Raji (cell line): ENCODE measurements around the gene IL10RA.
A peak's percentile ranks its signal among the peaks of the same experiment; 100 is the strongest.

Source experiments
- POLR2A ChIP-seq: IDR thresholded peaks from 2 replicates; pipeline ENCODE4 v1.6.1; 2011; ENCODE audit warnings: low read depth, low read length, control low read depth; ENCODE audit not compliant: insufficient read depth

The IL10RA gene

DNA sequence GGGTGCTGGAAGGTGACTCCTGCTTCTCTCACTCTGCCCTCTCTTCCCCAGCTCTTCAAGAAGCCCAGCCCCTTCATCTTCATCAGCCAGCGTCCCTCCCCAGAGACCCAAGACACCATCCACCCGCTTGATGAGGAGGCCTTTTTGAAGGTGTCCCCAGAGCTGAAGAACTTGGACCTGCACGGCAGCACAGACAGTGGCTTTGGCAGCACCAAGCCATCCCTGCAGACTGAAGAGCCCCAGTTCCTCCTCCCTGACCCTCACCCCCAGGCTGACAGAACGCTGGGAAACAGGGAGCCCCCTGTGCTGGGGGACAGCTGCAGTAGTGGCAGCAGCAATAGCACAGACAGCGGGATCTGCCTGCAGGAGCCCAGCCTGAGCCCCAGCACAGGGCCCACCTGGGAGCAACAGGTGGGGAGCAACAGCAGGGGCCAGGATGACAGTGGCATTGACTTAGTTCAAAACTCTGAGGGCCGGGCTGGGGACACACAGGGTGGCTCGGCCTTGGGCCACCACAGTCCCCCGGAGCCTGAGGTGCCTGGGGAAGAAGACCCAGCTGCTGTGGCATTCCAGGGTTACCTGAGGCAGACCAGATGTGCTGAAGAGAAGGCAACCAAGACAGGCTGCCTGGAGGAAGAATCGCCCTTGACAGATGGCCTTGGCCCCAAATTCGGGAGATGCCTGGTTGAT lies 12.6 kb downstream of the IL10RA start:
- TF ChIP-seq POLR2A, result no peak

DNA sequence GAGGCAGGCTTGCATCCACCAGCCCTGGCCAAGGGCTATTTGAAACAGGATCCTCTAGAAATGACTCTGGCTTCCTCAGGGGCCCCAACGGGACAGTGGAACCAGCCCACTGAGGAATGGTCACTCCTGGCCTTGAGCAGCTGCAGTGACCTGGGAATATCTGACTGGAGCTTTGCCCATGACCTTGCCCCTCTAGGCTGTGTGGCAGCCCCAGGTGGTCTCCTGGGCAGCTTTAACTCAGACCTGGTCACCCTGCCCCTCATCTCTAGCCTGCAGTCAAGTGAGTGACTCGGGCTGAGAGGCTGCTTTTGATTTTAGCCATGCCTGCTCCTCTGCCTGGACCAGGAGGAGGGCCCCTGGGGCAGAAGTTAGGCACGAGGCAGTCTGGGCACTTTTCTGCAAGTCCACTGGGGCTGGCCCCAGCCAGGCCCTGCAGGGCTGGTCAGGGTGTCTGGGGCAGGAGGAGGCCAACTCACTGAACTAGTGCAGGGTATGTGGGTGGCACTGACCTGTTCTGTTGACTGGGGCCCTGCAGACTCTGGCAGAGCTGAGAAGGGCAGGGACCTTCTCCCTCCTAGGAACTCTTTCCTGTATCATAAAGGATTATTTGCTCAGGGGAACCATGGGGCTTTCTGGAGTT lies 13.3 kb downstream of the IL10RA start:
- TF ChIP-seq POLR2A, result no peak

DNA sequence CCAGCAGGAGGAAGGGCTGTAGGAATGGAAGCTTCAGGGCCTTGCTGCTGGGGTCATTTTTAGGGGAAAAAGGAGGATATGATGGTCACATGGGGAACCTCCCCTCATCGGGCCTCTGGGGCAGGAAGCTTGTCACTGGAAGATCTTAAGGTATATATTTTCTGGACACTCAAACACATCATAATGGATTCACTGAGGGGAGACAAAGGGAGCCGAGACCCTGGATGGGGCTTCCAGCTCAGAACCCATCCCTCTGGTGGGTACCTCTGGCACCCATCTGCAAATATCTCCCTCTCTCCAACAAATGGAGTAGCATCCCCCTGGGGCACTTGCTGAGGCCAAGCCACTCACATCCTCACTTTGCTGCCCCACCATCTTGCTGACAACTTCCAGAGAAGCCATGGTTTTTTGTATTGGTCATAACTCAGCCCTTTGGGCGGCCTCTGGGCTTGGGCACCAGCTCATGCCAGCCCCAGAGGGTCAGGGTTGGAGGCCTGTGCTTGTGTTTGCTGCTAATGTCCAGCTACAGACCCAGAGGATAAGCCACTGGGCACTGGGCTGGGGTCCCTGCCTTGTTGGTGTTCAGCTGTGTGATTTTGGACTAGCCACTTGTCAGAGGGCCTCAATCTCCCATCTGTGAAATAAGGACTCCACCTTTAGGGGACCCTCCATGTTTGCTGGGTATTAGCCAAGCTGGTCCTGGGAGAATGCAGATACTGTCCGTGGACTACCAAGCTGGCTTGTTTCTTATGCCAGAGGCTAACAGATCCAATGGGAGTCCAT lies 14.1 kb downstream of the IL10RA start:
- no peak for TF ChIP-seq POLR2A

DNA sequence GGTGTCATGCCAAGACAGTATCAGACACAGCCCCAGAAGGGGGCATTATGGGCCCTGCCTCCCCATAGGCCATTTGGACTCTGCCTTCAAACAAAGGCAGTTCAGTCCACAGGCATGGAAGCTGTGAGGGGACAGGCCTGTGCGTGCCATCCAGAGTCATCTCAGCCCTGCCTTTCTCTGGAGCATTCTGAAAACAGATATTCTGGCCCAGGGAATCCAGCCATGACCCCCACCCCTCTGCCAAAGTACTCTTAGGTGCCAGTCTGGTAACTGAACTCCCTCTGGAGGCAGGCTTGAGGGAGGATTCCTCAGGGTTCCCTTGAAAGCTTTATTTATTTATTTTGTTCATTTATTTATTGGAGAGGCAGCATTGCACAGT lies 14.6 kb downstream of the IL10RA start:
- TF ChIP-seq POLR2A, result no peak

DNA sequence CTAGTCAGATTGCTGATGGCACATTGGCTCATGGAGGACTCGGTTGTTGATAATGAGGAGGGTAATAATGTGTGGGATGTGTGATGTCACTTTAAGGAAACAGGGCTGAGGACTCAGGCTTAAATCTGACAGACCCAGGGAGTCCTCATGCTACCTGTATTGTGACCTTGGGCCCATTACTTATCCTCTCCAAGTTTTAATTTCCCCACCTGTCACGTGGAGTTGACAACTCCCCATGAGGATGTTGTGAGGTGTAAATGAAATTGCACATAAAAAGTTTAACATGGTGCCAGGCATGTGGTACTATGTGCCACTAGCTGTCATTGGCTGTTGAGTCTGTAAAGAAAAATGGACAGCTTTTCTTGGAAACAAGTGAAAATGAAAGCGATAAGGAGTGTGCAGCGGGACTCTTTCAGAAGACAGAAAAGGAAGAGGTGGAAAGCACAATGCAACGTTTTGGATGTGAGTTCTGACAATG lies 15.3 kb downstream of the IL10RA start:
- no peak for TF ChIP-seq POLR2A

DNA sequence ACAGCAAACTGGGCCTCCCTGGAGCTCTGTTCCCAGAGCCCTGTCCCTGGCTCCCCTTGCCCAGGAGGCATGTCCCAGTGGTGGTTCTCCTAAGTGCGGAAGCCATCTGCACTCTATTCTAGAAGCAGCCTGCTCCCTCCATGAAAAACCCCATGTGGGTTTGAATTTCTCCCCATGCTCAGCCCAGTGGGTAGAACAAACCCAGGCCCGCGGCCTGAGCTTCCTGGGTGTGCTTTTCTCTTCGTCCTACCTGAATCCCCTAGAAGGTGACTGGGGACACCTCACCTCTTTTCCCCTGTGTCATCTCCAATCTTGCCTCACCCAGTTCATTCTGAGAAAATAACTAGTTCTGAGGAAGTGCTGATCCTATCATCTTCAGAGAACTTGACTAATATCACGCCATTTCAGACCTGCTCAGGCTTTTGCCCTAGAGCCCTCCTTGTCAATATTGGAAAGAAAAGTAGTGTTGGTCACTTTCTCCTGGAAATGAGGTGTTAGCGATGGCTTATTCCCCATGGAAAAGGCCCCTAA lies 15.9 kb downstream of the IL10RA start:
- no peak for TF ChIP-seq POLR2A

DNA sequence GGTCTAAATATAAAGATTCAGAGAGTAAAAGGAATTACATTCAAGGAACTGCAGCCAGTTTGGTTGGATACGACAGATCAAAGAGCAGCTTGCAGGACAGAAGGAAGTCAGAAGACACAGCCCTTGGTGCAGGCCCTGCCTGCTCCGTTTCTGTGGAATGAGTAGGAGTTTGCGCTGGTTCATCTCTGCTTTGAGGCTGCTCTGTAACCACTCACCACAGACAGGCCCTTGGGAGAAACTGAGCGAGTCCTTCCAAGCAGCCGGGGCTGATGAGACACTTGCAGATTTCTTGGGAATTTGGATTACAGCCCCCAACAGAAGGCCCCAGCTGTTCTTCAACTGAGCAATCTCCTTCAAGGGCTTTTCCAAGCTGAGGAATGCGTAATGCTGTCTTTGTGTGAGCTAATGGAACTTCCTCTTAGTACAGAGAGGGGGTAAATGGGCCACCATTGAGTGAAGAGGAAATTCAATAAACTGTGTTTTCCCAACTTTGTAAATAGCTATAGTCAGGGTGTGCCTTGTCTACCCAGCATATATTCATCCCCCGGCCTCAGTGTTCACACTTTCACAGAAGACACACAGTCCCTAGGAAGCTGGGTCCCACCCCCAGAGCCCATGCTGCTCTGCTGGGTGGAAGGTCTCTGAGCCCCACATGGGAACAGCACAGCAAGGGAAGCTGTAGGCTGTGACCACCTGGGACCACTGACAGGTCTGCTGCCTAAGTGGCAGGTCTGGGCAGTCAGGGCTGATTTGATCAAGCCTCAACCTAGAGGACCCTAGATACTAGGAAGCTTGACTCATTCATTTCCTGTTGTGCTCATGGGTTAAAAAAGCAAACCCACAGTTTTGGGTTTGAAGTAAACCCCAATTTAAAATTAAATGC lies 16.6 kb downstream of the IL10RA start:
- TF ChIP-seq POLR2A, result 0 out of 2 replicates have a peak, but pooled peaks have one; percentile 12

DNA sequence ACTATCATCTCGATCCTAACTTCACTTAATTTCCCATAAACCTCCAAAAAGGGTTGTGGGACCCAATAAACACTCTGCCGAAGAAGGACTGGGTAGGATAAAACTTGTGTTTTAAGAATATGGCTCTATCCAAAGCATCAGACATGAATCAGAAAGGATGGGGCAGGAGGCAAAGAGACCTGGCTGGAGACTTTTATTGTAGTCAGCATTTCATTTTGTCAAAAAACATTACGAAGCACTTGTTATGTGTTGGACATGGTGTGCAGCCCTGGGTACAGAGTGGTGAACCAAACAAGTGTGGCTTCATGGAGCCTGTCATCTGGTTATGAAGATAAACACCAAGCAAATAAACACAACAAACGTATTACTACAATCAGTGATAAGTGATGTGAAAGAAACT lies 17.3 kb downstream of the IL10RA start:
- TF ChIP-seq POLR2A, result no peak

DNA sequence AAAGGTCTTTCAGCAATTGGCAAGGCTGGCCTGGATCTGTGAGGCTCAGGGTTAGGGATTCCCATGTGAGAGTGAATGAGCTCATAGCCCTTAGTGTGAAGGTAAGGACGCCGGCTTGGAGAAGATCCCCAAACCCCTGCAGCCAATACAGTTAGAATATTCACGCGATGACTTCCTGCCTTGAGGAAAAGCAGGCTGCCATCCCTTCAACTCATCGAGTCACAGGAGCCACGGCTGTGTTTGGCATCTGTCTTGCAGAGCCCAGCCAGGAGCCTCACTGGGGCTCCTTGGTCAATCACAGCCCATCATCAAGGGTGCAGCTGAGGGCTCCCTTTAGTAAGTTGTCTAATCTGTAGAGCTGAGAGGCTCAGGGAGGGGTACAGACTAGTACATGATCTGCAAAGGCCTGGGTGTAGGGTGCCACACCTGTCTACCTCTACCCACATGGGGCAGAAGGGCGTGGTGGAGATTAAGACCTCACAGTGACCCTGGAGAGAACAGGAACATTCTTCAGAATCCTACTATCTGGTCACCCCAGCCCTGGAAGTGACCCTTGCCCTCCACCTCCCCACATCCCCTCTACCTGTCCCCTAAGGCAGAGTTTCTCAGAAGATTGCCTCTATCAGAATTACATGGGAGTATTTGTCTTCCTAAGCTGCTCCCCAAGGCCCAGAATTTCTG lies 18.5 kb downstream of the IL10RA start:
- TF ChIP-seq POLR2A, result no peak

DNA sequence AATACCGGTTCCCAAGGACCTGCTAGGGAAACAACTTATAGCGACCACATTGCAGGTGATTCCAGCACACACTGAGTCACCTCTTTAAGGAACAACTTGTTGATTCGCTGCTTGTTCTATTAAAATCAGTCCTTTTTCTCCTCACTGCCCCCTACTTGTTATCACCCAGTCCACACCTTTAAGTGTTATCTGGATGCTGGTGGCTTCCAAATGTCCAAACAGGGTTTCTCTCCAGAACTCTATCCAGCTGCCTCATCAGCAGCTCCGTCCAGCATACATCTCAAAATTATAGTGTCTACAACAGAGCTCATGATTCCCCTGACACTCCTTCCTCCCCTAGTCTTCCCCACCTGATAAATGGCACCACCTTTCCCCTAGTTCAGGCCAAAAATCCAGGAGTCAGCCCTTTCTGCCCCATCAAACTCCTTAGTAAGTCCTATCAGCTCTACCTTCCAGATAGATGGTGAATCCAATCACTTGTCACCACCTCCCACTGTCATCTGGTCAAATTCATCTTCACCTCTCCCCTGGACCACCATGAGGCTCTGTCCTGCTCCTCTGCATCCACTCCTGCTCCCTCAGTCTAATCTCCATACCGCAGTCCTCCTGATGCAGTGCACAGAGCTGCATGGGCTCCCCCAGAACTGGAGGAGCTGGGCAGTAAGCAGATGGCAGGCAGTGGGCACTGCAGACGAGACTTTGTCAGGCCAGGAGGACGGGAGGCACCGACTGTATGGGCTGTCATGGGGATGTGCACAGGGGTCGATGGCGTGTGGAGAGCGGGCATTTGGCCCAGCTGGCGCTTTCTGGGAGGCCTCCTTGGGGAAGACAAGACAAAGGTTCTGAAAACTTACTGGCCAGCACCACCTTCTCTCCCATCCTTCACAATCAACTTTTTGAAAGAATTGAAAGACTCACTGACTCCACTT lies 19.3 kb downstream of the IL10RA start:
- no peak for TF ChIP-seq POLR2A

DNA sequence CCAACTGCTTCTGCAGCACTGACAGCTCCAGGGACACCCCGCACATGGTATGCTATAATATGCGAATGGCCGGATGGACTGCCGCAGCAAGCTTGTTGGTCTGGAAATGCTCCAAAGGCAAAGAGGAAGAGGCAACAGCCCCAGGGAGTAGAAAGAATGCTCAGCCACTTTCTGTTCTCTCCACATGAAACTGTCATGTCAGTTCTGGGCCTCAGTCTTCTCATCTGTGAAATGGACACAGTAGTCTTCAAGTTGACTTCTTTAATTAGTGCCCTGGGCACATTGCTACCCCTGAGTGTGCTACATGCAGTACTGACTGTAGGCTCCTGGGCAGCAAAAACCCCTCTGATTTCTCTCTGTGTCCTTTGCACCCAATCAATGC lies 19.9 kb downstream of the IL10RA start:
- TF ChIP-seq POLR2A, result no peak

DNA sequence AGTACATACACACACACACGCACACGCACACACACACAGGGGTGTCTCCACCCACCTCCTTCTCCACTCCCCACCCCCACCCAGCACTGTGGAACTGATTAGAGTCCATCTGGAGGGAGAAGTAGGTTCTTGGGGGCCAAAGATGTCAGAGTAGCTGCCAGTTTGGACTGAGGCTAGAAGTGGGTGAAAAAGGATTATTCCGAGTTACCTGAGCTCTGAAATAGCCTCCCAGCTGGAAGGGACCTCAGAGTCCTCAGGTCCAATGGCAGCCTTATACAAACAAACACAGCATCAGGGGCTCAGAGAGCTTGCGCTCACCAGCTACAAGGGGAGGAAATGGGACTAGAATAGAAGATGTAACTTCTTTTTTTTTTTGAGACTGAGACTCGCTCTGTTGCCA lies 20.8 kb downstream of the IL10RA start:
- TF ChIP-seq POLR2A, result no peak

DNA sequence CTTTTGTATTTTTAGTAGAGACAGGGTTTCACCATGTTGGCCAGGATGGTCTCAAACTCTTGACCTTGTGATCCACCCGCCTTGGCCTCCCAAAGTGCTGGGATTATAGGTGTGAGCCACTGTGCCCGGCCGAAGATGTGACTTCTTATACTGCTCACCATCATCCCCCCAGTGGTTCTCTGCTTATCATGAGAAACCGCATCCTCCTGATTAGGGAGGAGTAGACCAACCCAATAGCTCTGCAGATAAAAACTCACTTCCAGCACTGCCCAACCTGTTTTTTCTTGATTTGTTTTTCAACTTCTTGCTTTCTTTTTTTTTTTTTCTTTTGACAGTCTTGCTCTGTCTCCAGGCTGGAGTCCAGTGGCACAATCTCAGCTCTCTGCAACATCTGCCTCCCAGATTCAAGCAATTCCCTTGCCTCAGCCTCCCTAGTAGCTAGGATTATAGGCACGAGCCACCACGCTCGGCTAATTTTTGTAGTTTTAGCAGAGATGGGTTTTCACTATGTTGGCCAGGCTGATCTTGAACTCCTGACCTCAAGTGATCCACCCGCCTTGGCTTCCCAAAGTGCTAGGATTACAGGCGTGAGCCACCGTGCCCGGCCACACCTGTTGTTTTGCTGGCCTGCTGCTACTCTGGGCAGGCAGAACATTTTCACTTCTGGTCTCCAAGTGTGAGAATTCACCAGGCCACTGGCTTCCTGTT lies 21.5 kb downstream of the IL10RA start:
- 0 out of 2 replicates have a peak, but pooled peaks have one; percentile 23 for TF ChIP-seq POLR2A
